ENCODE results near the gene IRAK3. TPM values are rescaled to one million over a fixed set of nuclear protein-coding genes. Genes with fewer than 3 reads are reported as not detected.
A peak's percentile ranks its signal among the peaks of the same experiment; 100 is the strongest.
"Not testable (repeated sequence)": the region's sequence is repeated elsewhere in the genome, so short reads cannot be mapped to it uniquely, and the experiment has no call there.

IRAK3 gene
- total RNA-seq, 1 experiment from 2014 or later = 0.47 TPM

DNA sequence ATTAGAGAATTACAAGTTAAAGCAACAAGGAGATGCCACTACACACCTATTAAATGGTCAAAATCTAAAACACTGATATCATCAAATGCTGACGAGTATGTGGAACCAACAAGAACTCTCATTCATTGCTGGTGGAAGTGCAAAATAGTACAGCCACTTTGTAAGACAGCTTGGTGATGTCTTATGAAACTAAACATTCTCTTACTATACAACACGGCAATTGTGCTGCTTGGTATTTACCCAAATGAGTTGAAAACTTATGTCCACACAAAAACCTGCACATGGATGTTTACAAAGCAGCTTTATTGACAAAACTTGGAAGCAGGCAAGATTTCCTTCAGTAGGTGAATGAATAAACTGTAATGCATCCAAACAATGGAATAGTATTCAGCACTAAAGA is 22.5 kb upstream of the IRAK3 start:
- in situ Hi-C loops (cut with HindIII; ENCODE audit: low pct_unique_long_range_greater_than_20kb, low sequenced_read_pairs) = no loop called here
- no peak for DNase-seq (ENCODE audit: low read depth)

- DNase-seq (ENCODE audit: low read depth) = peak; percentile 59
- in situ Hi-C loops (cut with HindIII; ENCODE audit: low pct_unique_long_range_greater_than_20kb, low sequenced_read_pairs) = no loop called here
Measured at GRCh38 chr12:66168410-66168809, 20.6 kb upstream of the IRAK3 start.

DNA sequence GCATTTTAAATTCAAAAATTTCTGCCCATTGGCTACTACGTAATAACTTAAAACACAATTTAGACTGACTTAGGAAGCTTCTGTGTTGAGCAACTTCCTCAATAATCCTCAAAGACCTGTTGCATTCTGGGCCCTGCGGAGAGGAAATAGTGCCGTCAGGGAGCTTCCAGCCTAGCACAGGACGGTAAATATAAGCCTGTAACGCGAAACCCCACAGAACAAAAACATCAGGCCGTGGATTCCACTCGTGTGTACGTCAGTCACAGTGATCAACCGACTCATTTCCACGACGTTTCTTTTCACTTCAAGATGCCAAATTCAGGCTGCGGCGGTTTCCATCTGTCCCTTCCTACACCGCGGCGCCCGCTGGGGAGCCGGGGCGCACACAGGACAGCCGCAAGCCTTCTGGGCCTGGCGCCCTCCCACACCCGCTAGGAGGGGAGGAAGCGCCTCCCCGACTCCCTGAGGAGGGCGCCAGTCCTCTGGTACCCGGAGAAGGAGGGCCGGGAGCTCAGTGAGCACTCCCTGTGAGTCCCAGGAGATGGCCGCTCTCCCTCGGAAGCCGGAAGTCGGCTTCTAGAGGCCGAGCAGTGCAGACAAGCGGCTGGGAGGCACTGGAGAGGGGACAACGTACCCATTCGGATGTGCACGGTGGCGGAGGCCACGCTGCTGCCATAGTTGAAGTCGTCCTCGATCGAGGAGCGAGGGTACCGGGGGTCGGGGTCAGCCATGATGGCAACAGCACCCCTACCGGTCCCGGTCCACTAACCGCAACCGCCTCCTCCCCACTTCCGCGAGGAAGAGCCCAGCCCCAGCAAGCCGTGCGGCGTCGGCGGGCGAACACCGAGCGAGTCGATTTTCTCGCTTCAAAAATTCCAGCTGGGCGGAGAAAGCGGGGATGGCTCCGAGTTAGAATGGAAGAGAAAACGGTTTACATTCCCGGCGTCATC is 19.5 kb upstream of the IRAK3 start, which contains the start of gene TMBIM4:
TMBIM4 (minus strand) TSS at position 776 of the 950 bp plus-strand sequence; CDS start at position 731, 45 bp downstream.
- DNase-seq (ENCODE audit: low read depth) = peak; percentile 100
- in situ Hi-C loops (cut with HindIII; ENCODE audit: low pct_unique_long_range_greater_than_20kb, low sequenced_read_pairs) = no loop called here

GRCh38 chr12:66170606-66171005 is 18.4 kb upstream of the IRAK3 start:
- in situ Hi-C loops (cut with HindIII; ENCODE audit: low pct_unique_long_range_greater_than_20kb, low sequenced_read_pairs) = no loop called here
- no peak for DNase-seq (ENCODE audit: low read depth)

- DNase-seq (ENCODE audit: low read depth); in situ Hi-C loops (cut with HindIII; ENCODE audit: low pct_unique_long_range_greater_than_20kb, low sequenced_read_pairs): not testable (repeated sequence)
Measured at GRCh38 chr12:66174391-66175325, 14.4 kb upstream of the IRAK3 start.

GRCh38 chr12:66176105-66176900 is 12.7 kb upstream of the IRAK3 start:
- no peak for DNase-seq (ENCODE audit: low read depth)
- in situ Hi-C loops (cut with HindIII; ENCODE audit: low pct_unique_long_range_greater_than_20kb, low sequenced_read_pairs) = no loop called here

DNA sequence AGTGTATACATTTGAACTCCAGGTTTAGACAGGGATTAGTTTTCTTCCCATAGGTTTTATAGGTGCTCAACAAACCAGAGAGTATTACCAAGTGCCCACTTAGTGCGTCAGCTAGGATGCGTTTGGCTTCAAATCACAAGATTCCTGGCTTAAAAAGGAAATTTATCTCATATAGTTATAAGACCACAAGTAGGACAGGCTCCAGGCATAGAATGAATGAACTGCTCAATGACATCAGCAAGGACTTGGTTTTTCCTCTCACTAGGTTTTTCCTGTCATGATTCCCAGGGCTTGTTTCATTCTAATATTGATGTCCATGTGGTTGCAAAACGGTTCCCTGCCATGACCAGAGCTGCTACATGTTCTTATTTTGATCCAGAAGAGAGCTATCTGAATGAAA is 6.1 kb upstream of the IRAK3 start:
- no peak for DNase-seq (ENCODE audit: low read depth)
- in situ Hi-C loops (cut with HindIII; ENCODE audit: low pct_unique_long_range_greater_than_20kb, low sequenced_read_pairs) = no loop called here

DNA sequence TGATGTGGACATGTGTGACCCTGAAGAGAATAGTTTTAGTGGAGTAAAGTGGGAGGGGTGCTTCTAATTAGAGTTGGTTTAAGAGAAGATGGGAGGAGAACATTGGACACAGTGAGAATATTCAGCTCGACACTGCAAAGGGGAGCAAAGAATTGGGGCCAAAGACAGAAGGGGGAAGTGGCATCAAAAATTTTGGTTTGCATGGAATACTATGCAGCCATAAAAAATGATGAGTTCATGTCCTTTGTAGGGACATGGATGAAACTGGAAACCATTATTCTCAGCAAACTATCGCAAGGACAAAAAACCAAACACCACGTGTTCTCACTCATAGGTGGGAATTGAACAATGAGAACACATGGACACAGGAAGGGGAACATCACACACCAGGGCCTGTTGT is 4.2 kb upstream of the IRAK3 start:
- DNase-seq (ENCODE audit: low read depth); in situ Hi-C loops (cut with HindIII; ENCODE audit: low pct_unique_long_range_greater_than_20kb, low sequenced_read_pairs): not testable (repeated sequence)

DNA sequence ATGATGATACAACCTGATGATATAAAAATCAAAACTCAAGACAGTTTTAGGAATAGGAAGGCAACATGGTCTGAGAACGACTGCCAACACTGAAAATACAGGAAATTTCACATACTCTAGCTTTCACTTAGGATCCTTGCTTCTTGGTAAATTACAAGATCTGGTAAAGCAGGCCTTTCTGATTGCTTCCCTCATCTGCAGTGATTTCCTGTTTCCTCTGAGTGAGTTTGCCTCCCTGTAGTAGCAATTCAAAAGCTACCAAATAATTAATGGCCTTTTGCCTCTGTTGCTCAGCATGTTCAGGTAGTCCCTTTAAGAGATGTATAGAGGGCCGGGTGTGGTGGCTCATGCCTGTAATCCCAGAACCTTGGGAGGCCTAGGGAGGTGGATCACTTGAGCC is 2.0 kb upstream of the IRAK3 start:
- in situ Hi-C loops (cut with HindIII; ENCODE audit: low pct_unique_long_range_greater_than_20kb, low sequenced_read_pairs) = no loop called here
- DNase-seq (ENCODE audit: low read depth) = no peak

GRCh38 chr12:66187821-66188220 is 1.2 kb upstream of the IRAK3 start:
- DNase-seq (ENCODE audit: low read depth) = no peak
- in situ Hi-C loops (cut with HindIII; ENCODE audit: low pct_unique_long_range_greater_than_20kb, low sequenced_read_pairs) = no loop called here

DNA sequence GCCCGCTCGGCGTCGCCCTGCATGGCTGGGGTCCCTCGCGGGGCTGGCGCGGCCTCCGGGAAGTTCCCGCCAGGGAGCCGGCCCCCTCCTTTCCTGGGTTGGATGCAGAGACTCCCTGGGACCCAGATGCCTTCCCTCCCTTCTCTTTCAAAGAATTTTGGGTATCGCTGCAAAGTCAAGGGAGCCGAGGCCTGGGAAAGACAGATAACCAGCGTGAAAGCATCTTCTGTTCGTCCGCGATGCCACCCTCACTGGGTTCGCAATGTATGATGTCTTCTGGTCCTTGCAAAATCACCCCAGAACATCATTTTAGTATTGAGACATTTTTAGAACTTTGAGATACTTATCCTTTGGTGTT is 451 bp downstream of the IRAK3 start:
- DNase-seq (ENCODE audit: low read depth) = no peak
- in situ Hi-C loops (cut with HindIII; ENCODE audit: low pct_unique_long_range_greater_than_20kb, low sequenced_read_pairs) = no loop called here

- DNase-seq (ENCODE audit: low read depth) = no peak
- in situ Hi-C loops (cut with HindIII; ENCODE audit: low pct_unique_long_range_greater_than_20kb, low sequenced_read_pairs) = no loop called here
Measured at GRCh38 chr12:66189889-66190288, 875 bp downstream of the IRAK3 start.

DNA sequence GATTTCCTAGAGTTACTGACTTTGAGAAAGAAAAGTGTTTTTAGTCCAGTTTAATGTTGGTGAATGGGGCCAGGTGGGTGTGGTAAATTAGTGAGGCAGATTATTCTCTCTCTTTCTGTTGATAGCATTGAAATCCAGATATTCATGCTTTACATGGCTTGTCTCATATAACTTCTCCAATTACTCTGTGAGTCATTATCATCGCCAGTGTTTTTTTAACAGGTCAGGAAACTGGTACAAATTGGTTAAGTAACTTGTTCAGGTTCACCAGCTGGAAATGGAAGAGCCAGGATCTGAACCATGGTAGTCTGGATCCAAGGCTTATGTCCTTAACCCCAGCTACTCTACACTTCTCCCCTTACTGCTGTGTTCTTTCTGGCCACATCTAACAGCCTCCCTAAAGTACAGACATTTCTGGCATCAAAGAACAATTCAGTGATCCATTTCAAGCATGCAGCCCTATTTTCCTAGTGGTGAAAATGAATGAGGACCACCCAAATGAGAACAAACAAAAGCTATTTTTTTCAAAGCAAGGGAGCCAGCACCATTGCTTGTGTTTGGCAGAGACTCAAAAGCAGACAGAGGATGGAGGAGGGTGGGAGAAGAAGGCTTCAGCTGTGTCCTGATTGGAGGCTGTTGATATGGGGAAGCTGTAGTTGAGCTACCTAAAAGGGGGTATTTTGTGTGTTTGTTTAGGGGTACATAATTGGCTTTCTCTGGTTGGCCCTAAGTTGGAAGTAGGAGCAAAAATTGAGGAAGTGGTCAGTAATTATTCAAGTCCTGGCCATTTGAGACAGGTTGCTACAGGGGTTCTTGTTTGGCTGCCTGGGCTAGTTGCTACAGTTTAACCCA is 1.7 kb downstream of the IRAK3 start:
- in situ Hi-C loops (cut with HindIII; ENCODE audit: low pct_unique_long_range_greater_than_20kb, low sequenced_read_pairs) = no loop called here
- DNase-seq (ENCODE audit: low read depth) = no peak

DNA sequence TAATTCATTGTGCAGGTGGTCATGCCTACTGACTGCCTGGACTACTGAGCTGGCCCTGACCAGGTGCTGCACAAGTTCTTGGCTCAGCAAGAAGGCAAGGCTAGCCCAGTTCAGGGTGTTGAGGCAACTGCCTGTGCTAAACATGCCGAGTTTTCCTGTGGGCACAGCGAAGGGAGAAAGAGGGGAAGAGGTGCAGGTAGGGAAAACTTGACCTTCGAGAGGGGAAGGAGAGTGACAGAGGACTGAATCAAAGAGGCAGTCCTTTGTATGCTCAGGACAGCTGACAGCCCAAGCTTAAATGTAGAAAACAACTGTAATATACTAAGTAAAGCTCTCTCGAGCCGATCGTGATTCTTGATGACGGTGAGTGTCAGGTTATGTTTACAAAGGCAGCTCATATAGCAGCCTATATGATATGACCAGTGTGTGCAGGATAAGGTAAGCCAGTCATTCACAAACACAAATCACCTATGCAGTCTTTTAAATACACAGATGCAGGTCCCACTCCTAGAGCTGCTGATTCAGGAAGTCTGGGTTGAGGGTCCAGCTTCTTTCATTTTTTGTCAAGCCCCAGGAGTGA is 2.6 kb downstream of the IRAK3 start:
- in situ Hi-C loops (cut with HindIII; ENCODE audit: low pct_unique_long_range_greater_than_20kb, low sequenced_read_pairs) = no loop called here
- no peak for DNase-seq (ENCODE audit: low read depth)

GRCh38 chr12:66194122-66194521 is 5.1 kb downstream of the IRAK3 start:
- in situ Hi-C loops (cut with HindIII; ENCODE audit: low pct_unique_long_range_greater_than_20kb, low sequenced_read_pairs) = no loop called here
- no peak for DNase-seq (ENCODE audit: low read depth)

DNA sequence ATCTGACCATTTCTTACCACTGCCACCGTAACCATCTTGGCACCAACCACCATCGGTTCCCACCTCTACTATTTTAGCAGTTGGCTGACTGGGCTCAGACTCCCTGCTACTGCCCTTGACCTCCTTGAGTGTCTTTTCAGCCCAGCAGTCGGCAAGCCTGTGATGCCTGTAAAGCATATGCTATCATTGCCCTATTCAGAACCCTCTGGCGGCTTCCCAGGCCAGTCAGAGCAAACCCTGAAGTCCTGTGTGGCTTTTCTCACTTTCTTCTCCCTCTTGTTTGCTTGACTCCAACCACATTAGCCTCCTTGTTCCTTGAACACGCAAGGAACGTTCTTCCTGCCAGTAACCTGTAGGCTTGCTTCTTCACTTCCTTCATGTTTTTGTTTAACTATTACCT is 6.2 kb downstream of the IRAK3 start:
- in situ Hi-C loops (cut with HindIII; ENCODE audit: low pct_unique_long_range_greater_than_20kb, low sequenced_read_pairs) = no loop called here
- DNase-seq (ENCODE audit: low read depth) = no peak

- in situ Hi-C loops (cut with HindIII; ENCODE audit: low pct_unique_long_range_greater_than_20kb, low sequenced_read_pairs) = no loop called here
Measured at GRCh38 chr12:66196806-66197205, 7.8 kb downstream of the IRAK3 start.

More at GRCh38 chr12:66196806-66197205, 7.8 kb downstream of the IRAK3 start:
- DNase-seq (ENCODE audit: low read depth) = no peak
